Activated T-helper 1 cell treated with Interleukin-2 at 50 U/mL for 16 hours (primary cell): Measurements from ENCODE around the gene TTPAL.

Source experiments
- DNase-seq: peaks from one replicate; pipeline ENCODE4 v3.0.0-alpha.2; 2020; ENCODE audit warnings: low read depth

TTPAL gene

DNA sequence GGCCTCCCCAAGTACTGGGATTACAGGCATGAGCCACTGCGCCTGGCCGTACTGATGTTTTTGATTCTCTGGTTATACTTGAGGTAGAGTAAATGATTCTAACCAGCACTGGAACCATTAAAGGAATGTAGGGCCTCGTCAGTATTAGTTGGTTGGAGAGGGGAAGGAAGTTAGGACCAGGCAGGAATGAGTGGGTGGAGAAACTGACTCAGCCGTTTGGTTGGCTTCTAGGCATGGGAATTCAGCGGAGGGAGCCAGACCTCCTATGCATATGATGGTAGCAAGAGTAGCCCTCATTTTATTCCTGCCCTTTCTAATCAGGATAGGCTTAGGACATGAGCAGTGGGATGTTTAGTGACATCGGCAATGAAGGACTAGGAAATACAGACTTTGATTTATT lies 65.2 kb downstream of the TTPAL start:
- no peak for DNase-seq

DNA sequence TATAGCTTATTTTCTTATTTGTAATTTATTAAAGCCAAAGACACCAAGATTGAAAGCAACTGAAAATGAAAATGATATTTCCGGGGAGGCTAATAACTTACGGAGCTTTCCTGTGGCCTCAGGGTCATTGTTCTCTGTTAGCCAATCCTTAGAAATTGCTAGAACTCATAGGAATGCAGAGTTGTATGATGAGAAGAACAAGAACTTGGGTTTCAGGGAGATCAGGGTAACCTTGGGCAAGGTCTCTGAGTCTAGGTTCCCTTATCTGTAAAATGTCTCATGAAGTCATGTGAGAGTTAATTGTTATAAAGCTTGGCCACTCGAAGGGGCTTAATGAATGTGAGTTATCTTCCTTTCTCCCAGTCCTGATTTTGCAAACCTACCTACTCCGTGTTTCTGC lies 66.3 kb downstream of the TTPAL start:
- no peak for DNase-seq

DNA sequence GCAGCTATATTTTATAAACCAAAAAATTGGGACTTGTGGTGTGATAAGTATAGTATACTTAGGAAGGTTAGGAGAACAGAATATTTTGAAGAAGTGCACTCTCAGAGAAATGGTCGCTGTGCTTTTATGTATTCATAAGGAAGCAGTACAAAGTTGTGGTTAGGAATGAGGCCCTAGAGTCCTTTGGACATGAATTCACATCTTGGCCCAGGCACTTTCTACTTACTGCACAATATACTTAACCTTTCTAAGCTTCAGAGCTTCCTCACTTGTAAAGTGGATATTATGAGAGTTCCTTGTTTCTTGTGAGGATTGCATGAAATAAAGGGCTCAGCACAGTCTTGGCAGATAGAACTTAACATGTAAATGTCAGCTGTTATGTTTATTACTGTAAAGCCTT lies 67.2 kb downstream of the TTPAL start:
- no peak for DNase-seq

DNA sequence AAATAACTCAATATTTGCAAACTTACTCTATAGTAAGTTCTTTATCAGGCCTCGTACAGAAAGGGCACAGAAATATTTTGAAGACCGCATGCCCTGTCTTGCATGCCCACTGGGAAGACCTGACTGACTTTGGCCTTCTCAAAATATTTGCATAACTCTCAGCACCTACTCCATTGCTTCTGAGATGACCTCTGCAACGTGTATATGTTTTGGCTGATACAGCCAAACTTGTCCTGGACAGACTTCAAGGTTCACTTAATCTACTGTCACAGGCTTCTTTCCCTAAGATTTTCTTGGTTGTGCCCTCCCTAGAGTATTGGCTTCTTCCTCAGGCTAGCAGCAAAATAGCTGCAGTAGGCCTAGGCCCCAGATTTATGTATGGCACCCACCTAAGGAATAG lies 67.7 kb downstream of the TTPAL start:
- DNase-seq = no peak
